Left ventricle myocardium superior (tissue), 1 donor: Measurements from ENCODE around the gene MMP25. TPM values are rescaled to one million over a fixed set of nuclear protein-coding genes. Genes with fewer than 3 reads are reported as not detected.
A peak's percentile ranks its signal among the peaks of the same experiment; 100 is the strongest.

ENCODE experiments used
- ATAC-seq: fragments of 200-7000 bp; cut with Tn5 transposase; one replicate; pipeline ENCODE4 v1.9.1; 2020; ENCODE audit warnings: mild to moderate bottlenecking, moderate library complexity
- DNase-seq: peaks from one replicate; pipeline ENCODE4 v3.0.0-alpha.2; 2020
- intact Hi-C: fragments of 100-400 bp; cut with micrococcal nuclease; formaldehyde crosslinking; loops from one replicate; pipeline ENCODE4 v1.11.0; 2022
- total RNA-seq: library from RNA; stranded (reverse); fragmentation: NEBNext Ultra II Directional; extraction: Animal tissue kit (Norgen Biotek cat#: 25700); gene quantifications from one replicate; pipeline ENCODE4 v1.2.1, GENCODE V29; 2021
- donor health status: DM: no; HTN: yes; CAD: no; lungs with severe emphysema.

Gene MMP25
- total RNA-seq, 1 donor from 2014 or later = 2.8 TPM

- peak; percentile 18 for ATAC-seq
- no peak for DNase-seq
- intact Hi-C loops = no loop called here
Measured at GRCh38 chr16:3101841-3102470, 55.6 kb downstream of the MMP25 start.

GRCh38 chr16:3106205-3106928 is 60.0 kb downstream of the MMP25 start:
- DNase-seq (peak; percentile 95), ATAC-seq (peak; percentile 97)
- intact Hi-C loops = no loop called here

Other genes starting within 250 kb of the MMP25 start
- gene PRSS41, start 248.1 kb upstream of the MMP25 start, total RNA-seq = not detected
- gene PRSS21, start 229.3 kb upstream of the MMP25 start, total RNA-seq = not detected
- 0.37 TPM for gene ZG16B, start 216.3 kb upstream of the MMP25 start, total RNA-seq
- not detected for gene PRSS22, start 188.4 kb upstream of the MMP25 start, total RNA-seq
- 28.6 TPM for gene FLYWCH2, start 163.3 kb upstream of the MMP25 start, total RNA-seq
- 36.1 TPM for gene FLYWCH1, start 134.6 kb upstream of the MMP25 start, total RNA-seq
- gene KREMEN2, start 82.3 kb upstream of the MMP25 start, total RNA-seq = not detected
- 7.9 TPM for gene PAQR4, start 77.2 kb upstream of the MMP25 start, total RNA-seq
- gene PKMYT1, start 66.1 kb upstream of the MMP25 start, total RNA-seq = 0.55 TPM
- 1.2 TPM for gene CLDN9, start 33.6 kb upstream of the MMP25 start, total RNA-seq
- not detected for gene CLDN6, start 28.4 kb upstream of the MMP25 start, total RNA-seq
- 17.7 TPM for gene TNFRSF12A, start 26.2 kb upstream of the MMP25 start, total RNA-seq
- 61.1 TPM for gene HCFC1R1, start 22.6 kb upstream of the MMP25 start, total RNA-seq
- gene THOC6, start 22.5 kb upstream of the MMP25 start, total RNA-seq = 11.3 TPM
- not detected for gene BICDL2, start 9.6 kb upstream of the MMP25 start, total RNA-seq
- 46.0 TPM for gene IL32, start 19.1 kb downstream of the MMP25 start, total RNA-seq
- gene ZSCAN10, start 52.7 kb downstream of the MMP25 start, total RNA-seq = not detected
- 8.8 TPM for gene ZNF205, start 66.0 kb downstream of the MMP25 start, total RNA-seq
- gene ZNF213, start 88.5 kb downstream of the MMP25 start, total RNA-seq = 7.1 TPM
- not detected for gene OR1F1, start 141.6 kb downstream of the MMP25 start, total RNA-seq
- gene ZNF200, start 188.6 kb downstream of the MMP25 start, total RNA-seq = 5.7 TPM
- 0.62 TPM for gene MEFV, start 210.1 kb downstream of the MMP25 start, total RNA-seq
- gene ZNF263, start 236.9 kb downstream of the MMP25 start, total RNA-seq = 7.8 TPM